Measurements from ENCODE around the gene SEMA4B. TPM values are rescaled to one million over a fixed set of nuclear protein-coding genes. Genes with fewer than 3 reads are reported as not detected.
"Not testable (repeated sequence)": the region's sequence is repeated elsewhere in the genome, so short reads cannot be mapped to it uniquely, and the experiment has no call there.

SEMA4B gene
- total RNA-seq, 1 donor from 2014 or later, result 18.8 TPM

DNA sequence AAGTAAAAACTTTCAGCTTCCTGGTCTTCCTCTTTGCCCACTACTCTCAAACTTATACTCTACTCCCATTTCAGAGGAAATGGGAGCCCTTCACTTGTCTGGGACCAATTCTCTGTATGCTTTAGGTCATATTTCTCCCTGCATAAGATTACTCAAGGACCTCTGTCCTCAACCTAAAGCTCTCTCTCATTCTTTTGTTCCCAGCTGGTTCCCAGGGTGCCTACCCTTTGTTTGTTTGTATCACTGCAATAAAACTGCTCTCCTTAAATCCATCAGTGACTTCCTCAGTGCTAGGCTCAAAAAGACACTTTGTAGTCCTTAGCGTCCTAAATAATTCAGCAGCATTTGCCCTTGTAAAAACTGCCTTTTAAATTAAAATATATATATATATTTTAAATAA is 67.3 kb downstream of the SEMA4B start:
- intact Hi-C loops (cut with micrococcal nuclease), result loop anchor here (5.0 to 10.0 kb wide), 4 partner anchors 86 to 934 kb away; partner anchors contain the start of genes HDDC3, POLG, PRC1 and UNC45A

DNA sequence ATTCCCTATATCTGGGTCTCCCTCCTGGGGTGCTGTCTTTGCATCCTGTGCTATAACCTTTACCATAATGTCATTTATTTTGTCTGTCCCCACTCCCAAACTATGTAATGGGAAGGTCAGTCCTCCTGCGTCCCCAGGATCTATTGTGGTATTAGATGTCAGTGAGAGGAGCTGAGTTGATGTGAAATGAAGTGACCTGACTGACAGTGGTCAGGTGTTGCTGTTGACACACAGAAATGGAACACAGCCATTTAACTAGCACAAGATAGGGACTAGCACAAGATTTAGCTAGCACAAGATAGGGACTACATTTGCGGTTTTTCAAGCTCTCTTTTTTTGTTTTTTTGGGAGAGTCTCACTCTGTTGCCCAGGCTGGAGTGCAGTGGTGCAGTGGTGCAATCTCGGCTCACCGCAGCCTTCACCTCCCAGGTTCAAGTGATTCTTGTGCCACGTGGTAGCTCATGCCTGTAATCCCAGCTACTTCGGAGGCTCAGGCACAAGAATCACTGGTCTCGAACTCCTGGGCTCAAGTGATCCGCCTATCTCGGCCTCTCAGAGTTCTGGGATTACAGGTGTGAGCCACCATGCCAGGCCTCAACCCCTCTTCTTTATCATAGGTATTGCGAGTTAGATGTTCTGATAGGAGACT is 69.5 kb downstream of the SEMA4B start:
- intact Hi-C loops (cut with micrococcal nuclease), result no loop called here
- Mint-ChIP-seq H3K4me3 (no peak overlapping the region), H3K9me3 (no peaks in the 10 kb centered on the region), H3K36me3 (ENCODE audit: low read depth) (peaks cover 49% of the 10 kb centered on the region), H3K4me1 (ENCODE audit: low read depth) (peaks cover 50% of the 10 kb centered on the region), H3K27me3 (ENCODE audit: insufficient read depth) (no peaks in the 10 kb centered on the region), H3K27ac (peak overlapping the region; percentile 5)
- no peak for DNase-seq (ENCODE audit: low spot score)

More for the DNA sequence above, 67.3 kb downstream of the SEMA4B start:
- H3K36me3 Mint-ChIP-seq (ENCODE audit: low read depth), result peaks cover 44% of the 10 kb centered on the region
- no peaks in the 10 kb centered on the region for H3K9me3 Mint-ChIP-seq
- H3K4me3 Mint-ChIP-seq, result peak overlapping the region; percentile 66
- H3K27ac Mint-ChIP-seq, result peak overlapping the region; percentile 32
- H3K4me1 Mint-ChIP-seq (ENCODE audit: low read depth), result peaks cover 63% of the 10 kb centered on the region
- no peaks in the 10 kb centered on the region for H3K27me3 Mint-ChIP-seq (ENCODE audit: insufficient read depth)
- DNase-seq (ENCODE audit: low spot score), result no peak

DNA sequence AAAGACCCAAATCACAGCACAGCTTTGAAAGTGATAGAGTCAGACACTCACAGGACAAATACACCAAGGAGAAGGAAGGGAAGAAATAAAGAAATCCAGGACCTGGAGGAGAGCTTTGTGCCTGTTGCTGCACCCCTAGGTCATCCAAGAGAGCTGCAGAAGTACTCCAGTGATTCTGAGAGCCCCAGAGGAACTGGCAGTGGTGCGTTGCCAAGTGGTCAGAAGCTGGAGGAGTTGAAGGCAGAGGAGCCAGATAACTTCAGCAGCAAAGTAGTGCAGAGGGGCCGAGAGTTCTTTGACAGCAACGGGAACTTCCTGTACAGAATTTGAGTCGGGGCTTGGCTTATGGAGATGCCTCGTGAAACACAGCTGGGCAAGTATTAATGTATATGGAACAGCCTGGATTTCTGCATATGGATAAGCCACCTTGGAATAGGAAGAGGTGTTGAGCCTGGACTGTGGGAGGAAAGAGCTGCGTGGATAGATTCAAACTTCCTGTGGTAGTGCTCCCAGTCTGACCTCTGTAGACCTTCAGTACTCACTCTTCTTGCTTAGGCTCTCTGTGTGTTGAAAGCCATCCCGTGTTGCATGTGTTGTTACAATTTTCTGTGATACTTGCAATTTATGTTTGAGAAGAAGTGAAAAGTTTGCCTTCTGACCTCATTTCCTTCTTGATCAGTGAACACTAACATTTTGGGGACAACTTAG is 70.5 kb downstream of the SEMA4B start:
- intact Hi-C loops (cut with micrococcal nuclease), result no loop called here
- no peaks in the 10 kb centered on the region for H3K27me3 Mint-ChIP-seq (ENCODE audit: insufficient read depth)
- H3K36me3 Mint-ChIP-seq (ENCODE audit: low read depth), result peaks cover 50% of the 10 kb centered on the region

DNA sequence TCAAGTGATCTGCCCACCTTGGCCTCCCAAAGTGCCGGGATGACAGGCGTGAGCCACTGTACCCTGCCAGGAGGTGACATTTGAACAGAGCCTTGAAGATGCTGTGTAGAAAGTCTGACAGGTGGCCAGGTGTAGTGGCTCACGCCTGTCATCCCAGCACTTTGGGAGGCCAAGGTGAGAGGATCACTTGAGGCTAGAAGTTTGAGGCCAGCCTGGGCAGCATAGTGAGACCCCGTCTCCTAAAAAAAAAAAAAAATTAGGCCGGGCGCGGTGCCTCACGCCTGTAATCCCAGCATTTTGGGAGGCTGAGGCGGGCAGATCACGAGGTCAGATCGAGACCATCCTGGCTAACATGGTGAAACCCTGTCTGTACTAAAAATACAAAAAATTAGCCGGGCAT is 77.3 kb downstream of the SEMA4B start:
- H3K36me3 Mint-ChIP-seq (ENCODE audit: low read depth); H3K27me3 Mint-ChIP-seq (ENCODE audit: insufficient read depth); H3K9me3 Mint-ChIP-seq; H3K4me1 Mint-ChIP-seq (ENCODE audit: low read depth); H3K4me3 Mint-ChIP-seq; intact Hi-C loops (cut with micrococcal nuclease); DNase-seq (ENCODE audit: low spot score); H3K27ac Mint-ChIP-seq: not testable (repeated sequence)

More for the DNA sequence above, 70.5 kb downstream of the SEMA4B start:
- DNase-seq (ENCODE audit: low spot score), result no peak
- H3K9me3 Mint-ChIP-seq, result no peaks in the 10 kb centered on the region
- peaks cover 50% of the 10 kb centered on the region for H3K4me1 Mint-ChIP-seq (ENCODE audit: low read depth)
- H3K27ac Mint-ChIP-seq, result peak overlapping the region; percentile 50
- H3K4me3 Mint-ChIP-seq, result no peak overlapping the region

Other genes starting within 250 kb of the SEMA4B start
- 22.6 and 23.1 TPM in 2 replicates for gene ZNF710, start 200.0 kb upstream of the SEMA4B start, total RNA-seq
- gene IDH2, start 98.9 kb upstream of the SEMA4B start, total RNA-seq, result 94.1 and 96.3 TPM in 2 replicates
- 144 and 145 TPM in 2 replicates for gene CIB1, start 32.6 kb downstream of the SEMA4B start, total RNA-seq
- 12.7 and 15.5 TPM in 2 replicates for gene GDPGP1, start 32.9 kb downstream of the SEMA4B start, total RNA-seq
- gene TTLL13, start 48.2 kb downstream of the SEMA4B start, total RNA-seq, result 0.29 and 0.65 TPM in 2 replicates
- 39.0 and 39.9 TPM in 2 replicates for gene NGRN, start 64.3 kb downstream of the SEMA4B start, total RNA-seq
- 1.6 and 2.1 TPM in 2 replicates for gene ZNF774, start 151.0 kb downstream of the SEMA4B start, total RNA-seq
- 144 and 149 TPM in 2 replicates for gene IQGAP1, start 186.9 kb downstream of the SEMA4B start, total RNA-seq